Stimulated activated memory B cell treated with anti-CD40 and anti-IgM and Interleukin-4, amounts not matched to agents 10 μg/mL and 1 μg/mL and 100 μg/mL, for 72 hours (primary cell): Measurements from ENCODE around the gene FBN1.

Experiments used
- ATAC-seq: fragments of 150-1000 bp; cut with Tn5 transposase; 2 replicates; pipeline ENCODE4 v1.10.0; 2021
- H3K27ac Mint-ChIP-seq: one replicate; pipeline ENCODE4 v1.8.0; 2022; ENCODE audit warnings: mild to moderate bottlenecking, mixed read lengths
- H3K27me3 Mint-ChIP-seq: one replicate; pipeline ENCODE4 v1.8.0; 2022; ENCODE audit warnings: mixed read lengths
- H3K36me3 Mint-ChIP-seq: one replicate; pipeline ENCODE4 v1.8.0; 2022; ENCODE audit warnings: mixed read lengths
- H3K4me1 Mint-ChIP-seq: one replicate; pipeline ENCODE4 v1.8.0; 2022; ENCODE audit warnings: mixed read lengths
- H3K4me3 Mint-ChIP-seq: one replicate; pipeline ENCODE4 v1.8.0; 2022; ENCODE audit warnings: mild to moderate bottlenecking, moderate library complexity, mixed read lengths
- H3K9me3 Mint-ChIP-seq: one replicate; pipeline ENCODE4 v1.8.0; 2022; ENCODE audit warnings: mixed read lengths

FBN1 gene

GRCh38 chr15:48478581-48478980 is 166.9 kb downstream of the FBN1 start:
- Mint-ChIP-seq H3K36me3 (no peaks in the 10 kb centered on the region), H3K4me1 (no peaks in the 10 kb centered on the region), H3K27ac (no peak overlapping the region), H3K4me3 (no peak overlapping the region), H3K9me3 (no peaks in the 10 kb centered on the region), H3K27me3 (no peaks in the 10 kb centered on the region)
- no peak for ATAC-seq

- no peaks in the 10 kb centered on the region for H3K9me3 Mint-ChIP-seq
- no peaks in the 10 kb centered on the region for H3K27me3 Mint-ChIP-seq
- H3K27ac Mint-ChIP-seq = no peak overlapping the region
- no peak overlapping the region for H3K4me3 Mint-ChIP-seq
- no peaks in the 10 kb centered on the region for H3K36me3 Mint-ChIP-seq
- no peak for ATAC-seq
- H3K4me1 Mint-ChIP-seq = no peaks in the 10 kb centered on the region
Measured at GRCh38 chr15:48477795-48478360, 167.6 kb downstream of the FBN1 start.

DNA sequence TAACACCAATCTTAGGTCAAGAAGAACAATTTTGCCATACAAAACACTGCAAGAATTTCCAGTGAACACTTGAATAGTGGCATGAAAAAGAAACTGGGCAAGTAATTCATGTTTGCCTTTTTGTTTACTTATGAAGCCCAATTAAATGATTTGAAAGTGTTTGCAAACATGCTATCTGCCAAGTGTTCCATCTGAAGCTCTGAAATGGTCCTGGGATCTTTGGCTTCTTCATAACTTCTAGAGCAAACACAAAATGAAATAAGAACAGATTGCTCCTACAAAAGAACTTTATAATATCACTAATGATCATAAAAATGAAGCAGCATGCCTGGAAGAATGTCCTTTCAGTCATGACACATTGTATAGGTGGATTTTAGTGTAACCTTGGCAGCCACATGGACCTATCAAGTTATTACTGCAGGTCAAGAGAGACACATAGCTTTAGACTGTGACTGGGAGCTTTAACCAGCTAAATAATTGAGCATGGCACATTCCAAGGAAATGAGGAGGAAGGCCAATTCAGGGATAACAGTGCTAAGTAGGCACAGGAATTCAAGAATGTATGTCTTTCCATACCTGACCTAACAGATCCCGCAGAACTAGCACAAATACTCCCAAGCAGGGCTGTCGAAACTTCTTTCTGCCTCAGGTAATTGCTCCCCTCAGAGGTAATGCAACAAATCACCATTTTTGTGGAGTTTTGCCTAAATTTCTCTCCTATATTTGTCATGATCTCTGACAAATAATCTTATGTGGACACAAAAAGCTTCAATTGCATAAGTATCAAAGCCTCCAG is 169.7 kb downstream of the FBN1 start:
- Mint-ChIP-seq H3K27me3 (no peaks in the 10 kb centered on the region), H3K4me1 (no peaks in the 10 kb centered on the region), H3K9me3 (no peaks in the 10 kb centered on the region), H3K4me3 (no peak overlapping the region), H3K27ac (no peak overlapping the region), H3K36me3 (no peaks in the 10 kb centered on the region)
- no peak for ATAC-seq

DNA sequence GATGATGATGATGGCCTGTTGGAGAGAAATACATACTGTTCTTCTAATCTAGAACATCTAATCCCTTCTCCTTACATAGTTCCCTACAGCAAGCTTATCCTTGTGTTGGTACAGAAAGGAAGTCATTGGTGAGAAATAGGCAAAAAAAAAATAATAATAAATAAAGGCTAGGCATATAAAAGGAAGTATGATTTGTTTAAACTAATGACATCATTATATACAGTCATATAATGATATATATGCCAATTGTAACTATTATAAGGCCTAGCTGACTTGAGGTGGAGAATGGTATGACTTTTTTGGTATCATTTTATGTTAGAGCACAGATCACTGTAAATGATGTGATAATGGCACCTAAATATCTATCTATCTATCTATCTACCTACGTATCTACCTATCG is 171.8 kb downstream of the FBN1 start:
- Mint-ChIP-seq H3K27me3 (no peaks in the 10 kb centered on the region), H3K36me3 (no peaks in the 10 kb centered on the region), H3K27ac (no peak overlapping the region), H3K9me3 (no peaks in the 10 kb centered on the region), H3K4me3 (no peak overlapping the region), H3K4me1 (no peaks in the 10 kb centered on the region)
- no peak for ATAC-seq

- Mint-ChIP-seq H3K27ac (no peak overlapping the region), H3K4me1 (no peaks in the 10 kb centered on the region), H3K36me3 (no peaks in the 10 kb centered on the region), H3K27me3 (no peaks in the 10 kb centered on the region), H3K4me3 (no peak overlapping the region), H3K9me3 (no peaks in the 10 kb centered on the region)
- no peak for ATAC-seq
Measured at GRCh38 chr15:48472756-48473155, 172.8 kb downstream of the FBN1 start.

DNA sequence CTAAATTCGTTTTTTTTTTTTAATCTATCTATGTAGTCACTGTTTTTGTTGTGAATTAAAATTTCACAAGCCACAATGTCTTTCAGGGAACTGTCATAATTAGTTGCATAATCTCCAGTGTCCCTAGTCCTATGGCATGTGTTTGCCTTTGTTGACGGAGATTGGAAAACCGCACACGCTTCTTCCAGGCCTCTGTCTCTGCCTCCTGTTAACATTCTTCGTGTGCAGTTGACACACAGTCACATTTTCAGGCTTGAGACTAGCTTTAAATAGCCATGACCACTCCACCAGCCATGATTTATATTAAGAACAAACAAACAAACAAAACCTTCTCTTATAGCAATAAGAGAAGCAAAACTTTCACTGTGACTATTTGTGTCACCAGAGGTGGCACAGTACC is 174.4 kb downstream of the FBN1 start:
- Mint-ChIP-seq H3K4me3 (no peak overlapping the region), H3K4me1 (no peaks in the 10 kb centered on the region), H3K27me3 (no peaks in the 10 kb centered on the region), H3K9me3 (no peaks in the 10 kb centered on the region), H3K36me3 (no peaks in the 10 kb centered on the region), H3K27ac (no peak overlapping the region)
- no peak for ATAC-seq

GRCh38 chr15:48470096-48470495 is 175.4 kb downstream of the FBN1 start:
- H3K9me3 Mint-ChIP-seq = no peaks in the 10 kb centered on the region
- H3K36me3 Mint-ChIP-seq = no peaks in the 10 kb centered on the region
- H3K4me1 Mint-ChIP-seq = no peaks in the 10 kb centered on the region
- peak; percentile 31 for ATAC-seq
- no peaks in the 10 kb centered on the region for H3K27me3 Mint-ChIP-seq
- no peak overlapping the region for H3K4me3 Mint-ChIP-seq
- no peak overlapping the region for H3K27ac Mint-ChIP-seq

DNA sequence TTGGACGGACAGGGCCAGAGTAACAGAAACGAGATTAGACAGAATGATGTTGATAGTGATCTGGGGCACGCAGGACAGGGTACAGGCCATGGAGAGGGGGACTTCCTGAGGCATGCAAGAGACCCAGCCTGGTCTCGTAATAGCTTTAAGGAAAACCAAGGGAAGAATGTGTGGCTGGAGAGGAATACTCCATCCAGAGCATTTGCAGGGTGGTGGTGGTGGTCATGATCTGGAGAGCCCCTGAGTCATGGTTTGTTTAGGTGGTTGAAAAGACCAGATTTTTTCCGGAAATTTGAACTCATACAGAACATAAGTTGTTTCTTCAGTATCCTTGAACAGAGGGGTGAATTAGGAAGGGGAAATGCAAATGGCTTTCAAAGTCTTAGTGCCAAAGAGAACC is 175.8 kb downstream of the FBN1 start:
- Mint-ChIP-seq H3K4me1 (no peaks in the 10 kb centered on the region), H3K27me3 (no peaks in the 10 kb centered on the region), H3K36me3 (no peaks in the 10 kb centered on the region), H3K4me3 (no peak overlapping the region), H3K27ac (no peak overlapping the region), H3K9me3 (no peaks in the 10 kb centered on the region)
- ATAC-seq = no peak

GRCh38 chr15:48469271-48469670 is 176.2 kb downstream of the FBN1 start:
- no peak for ATAC-seq
- Mint-ChIP-seq H3K27me3 (no peaks in the 10 kb centered on the region), H3K9me3 (no peaks in the 10 kb centered on the region), H3K4me3 (no peak overlapping the region), H3K27ac (no peak overlapping the region), H3K36me3 (no peaks in the 10 kb centered on the region), H3K4me1 (no peaks in the 10 kb centered on the region)

DNA sequence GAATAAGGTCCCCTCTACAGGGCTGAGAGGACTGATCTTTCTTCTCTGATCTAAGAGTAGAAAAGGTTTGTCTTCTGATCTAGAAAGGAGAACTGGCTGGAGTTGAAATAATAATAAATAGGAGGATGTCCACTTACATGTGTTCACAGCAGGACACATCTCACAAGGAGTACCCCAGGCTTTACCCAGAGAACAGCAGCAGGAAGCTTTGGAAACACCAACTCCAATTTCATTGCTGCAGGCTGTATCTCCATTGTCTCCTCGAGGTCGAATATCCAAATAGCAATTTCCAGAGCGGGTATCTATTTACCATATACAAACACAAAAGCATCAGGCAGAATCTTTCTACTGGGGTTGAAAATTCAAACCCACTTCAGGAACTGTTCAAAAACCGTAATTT is 177.7 kb downstream of the FBN1 start:
- Mint-ChIP-seq H3K36me3 (no peaks in the 10 kb centered on the region), H3K9me3 (no peaks in the 10 kb centered on the region), H3K4me3 (no peak overlapping the region), H3K27me3 (no peaks in the 10 kb centered on the region), H3K27ac (no peak overlapping the region), H3K4me1 (no peaks in the 10 kb centered on the region)
- ATAC-seq = no peak

DNA sequence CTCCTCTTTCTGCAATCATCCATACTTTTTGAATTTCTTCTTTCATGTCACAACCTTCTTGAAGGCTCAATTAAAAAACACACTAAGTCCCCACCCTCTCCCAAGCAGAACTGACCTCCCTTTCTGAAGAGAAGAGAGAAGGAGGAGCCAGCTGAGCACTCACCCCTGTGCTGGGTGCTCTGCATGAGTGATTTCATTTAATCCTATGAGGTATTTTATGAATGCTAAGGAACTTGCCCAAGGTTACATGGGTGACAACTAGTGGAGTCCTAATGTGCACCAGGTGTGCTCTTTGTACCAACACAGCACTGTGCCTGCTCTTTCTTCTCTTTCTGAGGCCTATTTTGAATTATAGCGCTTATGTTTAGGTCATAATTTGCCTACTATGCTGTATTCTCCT is 178.7 kb downstream of the FBN1 start:
- Mint-ChIP-seq H3K27ac (no peak overlapping the region), H3K4me1 (no peaks in the 10 kb centered on the region), H3K36me3 (no peaks in the 10 kb centered on the region), H3K9me3 (no peaks in the 10 kb centered on the region), H3K4me3 (no peak overlapping the region), H3K27me3 (no peaks in the 10 kb centered on the region)
- ATAC-seq = no peak

GRCh38 chr15:48466079-48466478 is 179.4 kb downstream of the FBN1 start:
- no peak overlapping the region for H3K4me3 Mint-ChIP-seq
- no peaks in the 10 kb centered on the region for H3K36me3 Mint-ChIP-seq
- H3K9me3 Mint-ChIP-seq = no peaks in the 10 kb centered on the region
- no peaks in the 10 kb centered on the region for H3K4me1 Mint-ChIP-seq
- H3K27me3 Mint-ChIP-seq = no peaks in the 10 kb centered on the region
- no peak overlapping the region for H3K27ac Mint-ChIP-seq
- ATAC-seq = no peak

- no peaks in the 10 kb centered on the region for H3K36me3 Mint-ChIP-seq
- ATAC-seq = no peak
Measured at GRCh38 chr15:48465410-48465809, 180.1 kb downstream of the FBN1 start.

DNA sequence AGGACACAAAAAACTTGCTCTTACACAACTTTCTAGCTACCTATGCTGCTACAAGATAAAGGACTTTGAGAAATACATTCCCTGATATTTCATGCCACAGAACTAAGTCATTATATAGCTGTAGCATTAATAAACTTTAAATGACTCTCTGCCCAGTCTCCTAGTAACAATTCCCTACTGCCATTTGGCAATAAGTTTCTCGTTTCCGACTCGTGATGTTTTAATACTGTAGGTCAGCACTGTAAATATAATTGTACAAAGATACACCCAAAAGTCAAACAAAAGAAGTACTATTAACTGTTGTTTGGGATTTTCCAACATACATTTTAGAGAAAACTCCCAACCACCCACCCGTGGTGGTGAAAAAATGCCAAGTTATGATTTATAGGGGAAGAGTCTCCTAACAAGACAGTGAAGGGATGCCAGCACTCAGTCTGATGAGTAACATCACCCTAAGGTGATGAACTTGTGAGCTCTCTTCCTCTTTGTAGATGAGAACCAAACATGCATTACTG is 182.1 kb downstream of the FBN1 start:
- Mint-ChIP-seq H3K36me3 (no peaks in the 10 kb centered on the region), H3K4me3 (no peak overlapping the region), H3K4me1 (no peaks in the 10 kb centered on the region), H3K27ac (no peak overlapping the region), H3K27me3 (no peaks in the 10 kb centered on the region), H3K9me3 (no peaks in the 10 kb centered on the region)
- ATAC-seq = no peak

More at GRCh38 chr15:48465410-48465809, 180.1 kb downstream of the FBN1 start:
- H3K4me1 Mint-ChIP-seq = no peaks in the 10 kb centered on the region
- H3K9me3 Mint-ChIP-seq = no peaks in the 10 kb centered on the region
- H3K27ac Mint-ChIP-seq = no peak overlapping the region
- H3K27me3 Mint-ChIP-seq = no peaks in the 10 kb centered on the region
- no peak overlapping the region for H3K4me3 Mint-ChIP-seq

- H3K27me3 Mint-ChIP-seq = no peaks in the 10 kb centered on the region
- H3K9me3 Mint-ChIP-seq = no peaks in the 10 kb centered on the region
- ATAC-seq = no peak
- no peaks in the 10 kb centered on the region for H3K36me3 Mint-ChIP-seq
- no peak overlapping the region for H3K27ac Mint-ChIP-seq
- no peak overlapping the region for H3K4me3 Mint-ChIP-seq
- no peaks in the 10 kb centered on the region for H3K4me1 Mint-ChIP-seq
Measured at GRCh38 chr15:48462688-48463087, 182.8 kb downstream of the FBN1 start.
